HepG2 (cell line): ENCODE results near the gene ERC1. TPM values are rescaled to one million over a fixed set of nuclear protein-coding genes. Genes with fewer than 3 reads are reported as not detected.

Source experiments
- ATAC-seq: fragments of 200-7000 bp; cut with Tn5 transposase; 3 replicates; pipeline ENCODE4 v1.9.1; 2020; ENCODE audit warnings: mild to moderate bottlenecking, moderate library complexity
- BruUV-seq: library from RNA; stranded (reverse); fragments of 400-500 nt; replicated peaks from 2 replicates; lab custom pipeline; 2021; lab: Mats Ljungman, UMichigan
- CTCF ChIA-PET: fragments of 300-600 bp; formaldehyde crosslinking; extraction: SDS; loops from one replicate; lab custom pipeline; 2021; ENCODE audit warnings: low total read pairs, inconsistent platforms, low intra/inter-chr PET ratio; lab: Yijun Ruan, JAX
- POLR2A ChIA-PET: fragments of 350-600 bp; sonication (Branson Sonifier 250); formaldehyde crosslinking; loops from one replicate; lab custom pipeline; 2020; ENCODE audit warnings: antibody characterized with exemption, inconsistent platforms; lab: Yijun Ruan, JAX
- DNase-seq: peaks from one replicate; pipeline ENCODE4 v3.0.0-alpha.2; 2015; ENCODE audit warnings: low spot score
- FAIRE-seq: peaks from 3 replicates; lab custom pipeline; 2011; peaks lifted over from hg19 to GRCh38; lab: Jason Lieb, UNC
- H2AFZ ChIP-seq: one replicate; pipeline ENCODE4 v1.6.1; 2011; ENCODE audit warnings: low read length, inconsistent platforms
- H3K27ac ChIP-seq: fragments of 300-600 bp; 3 replicates; pipeline ENCODE4 v1.8.0; 2011; ENCODE audit warnings: mixed run types, mild to moderate bottlenecking, mixed read lengths, low read length, inconsistent platforms; ENCODE audit not compliant: insufficient read depth; ENCODE audit errors: extremely low read length
- H3K27me3 ChIP-seq, 2 experiments: fragments of 200-600 bp in 1 of 2; 2 replicates in 1 of 2; 3 replicates in 1 of 2; pipeline versions ENCODE4 v1.6.0 to v1.8.0; 2011; ENCODE audit warnings: low read length in 2 of 2, mild to moderate bottlenecking in 2 of 2, moderate library complexity in 2 of 2, inconsistent platforms in 1 of 2; ENCODE audit not compliant: insufficient read depth in 2 of 2, control insufficient read depth in 1 of 2
- H3K36me3 ChIP-seq, 2 experiments: fragments of 200-600 bp in 1 of 2; replicated peaks in 1 of 2; 2 replicates in 1 of 2; 3 replicates in 1 of 2; pipeline versions ENCODE4 v1.5.1 to v1.8.0; 2011; ENCODE audit warnings: low read length in 2 of 2, inconsistent platforms in 1 of 2; ENCODE audit not compliant: insufficient read depth in 2 of 2, control insufficient read depth in 1 of 2
- H3K4me1 ChIP-seq: 2 replicates; pipeline ENCODE4 v1.5.1; 2012; ENCODE audit warnings: low read length, inconsistent platforms; ENCODE audit not compliant: insufficient read depth
- H3K4me2 ChIP-seq: 2 replicates; pipeline ENCODE4 v1.6.0; 2011; ENCODE audit warnings: low read depth, low read length, inconsistent platforms
- H3K4me3 ChIP-seq, 3 experiments: fragments of 200-600 bp in 1 of 3; sonication (generic), shearing (Covaris generic) in 1 of 3; replicated peaks in 1 of 3; 2 replicates each; pipeline ENCODE4 v1.5.1; 2011 to 2016; ENCODE audit warnings: low read length in 3 of 3, inconsistent platforms in 2 of 3, low read depth in 2 of 3, mild to moderate bottlenecking in 2 of 3, control low read depth in 1 of 3, mixed read lengths in 1 of 3; ENCODE audit not compliant: insufficient read depth in 1 of 3
- H3K79me2 ChIP-seq: one replicate; pipeline ENCODE4 v1.6.1; 2011; ENCODE audit warnings: low read length, inconsistent platforms; ENCODE audit not compliant: insufficient read depth
- H3K9ac ChIP-seq: 2 replicates; pipeline ENCODE4 v1.6.0; 2011; ENCODE audit warnings: mild to moderate bottlenecking, low read depth, low read length, inconsistent platforms; ENCODE audit not compliant: insufficient read depth
- H3K9me3 ChIP-seq: 2 replicates; pipeline ENCODE4 v1.5.1; 2012; ENCODE audit warnings: mild to moderate bottlenecking, low read length
- H4K20me1 ChIP-seq: 2 replicates; pipeline ENCODE4 v1.6.0; 2011; ENCODE audit warnings: inconsistent platforms, mild to moderate bottlenecking, low read length, moderate library complexity; ENCODE audit not compliant: insufficient read depth
- GLI4 ChIP-seq: sonication (generic); formaldehyde crosslinking; IDR thresholded peaks from 2 replicates; pipeline ENCODE4 v1.5.1; 2020; ENCODE audit warnings: missing genetic modification reagents, mild to moderate bottlenecking, moderate library complexity, borderline replicate concordance
- HNRNPH1 ChIP-seq: fragments of 200-400 bp; formaldehyde crosslinking; optimal IDR thresholded peaks from 2 replicates; pipeline ENCODE3; 2017; ENCODE audit warnings: mild to moderate bottlenecking, low read depth, low read length
- ZNF224 ChIP-seq: sonication (generic); formaldehyde crosslinking; IDR thresholded peaks from 2 replicates; pipeline ENCODE4 v1.5.0; 2020; ENCODE audit warnings: mild to moderate bottlenecking, missing genetic modification reagents
- ZNF251 ChIP-seq: sonication (generic); formaldehyde crosslinking; IDR thresholded peaks from 2 replicates; pipeline ENCODE4 v1.9.0; 2021; ENCODE audit warnings: mild to moderate bottlenecking, missing genetic modification reagents
- ZNF264 ChIP-seq: sonication (generic); formaldehyde crosslinking; IDR thresholded peaks from 2 replicates; pipeline ENCODE4 v1.4.0; 2020; ENCODE audit warnings: missing genetic modification reagents
- ZNF34 ChIP-seq: sonication (generic); formaldehyde crosslinking; IDR thresholded peaks from 2 replicates; pipeline ENCODE4 v1.4.0; 2020; ENCODE audit warnings: mild to moderate bottlenecking, missing genetic modification reagents, borderline replicate concordance
- ZNF556 ChIP-seq: sonication (generic); formaldehyde crosslinking; IDR thresholded peaks from 2 replicates; pipeline ENCODE4 v1.4.0; 2020; ENCODE audit warnings: mild to moderate bottlenecking, missing genetic modification reagents, borderline replicate concordance
- ZNF737 ChIP-seq: sonication (generic); formaldehyde crosslinking; IDR thresholded peaks from 2 replicates; pipeline ENCODE4 v1.5.0; 2020; ENCODE audit warnings: missing genetic modification reagents, mild to moderate bottlenecking, borderline replicate concordance
- WGBS: methylation state at CpG from one replicate; pipeline ENCODE4 v1.1.6; 2017; ENCODE audit warnings: low lambda C conversion rate; 5-methylcytosine and 5-hydroxymethylcytosine counted together
- in situ Hi-C: cut with HindIII; loops from 2 replicates; pipeline ENCODE4 v1.10.0; 2017; ENCODE audit warnings: low pct_unique_long_range_greater_than_20kb; ENCODE audit not compliant: extremely low pct_ligation_motif_present
- intact Hi-C: fragments of 100-400 bp; cut with micrococcal nuclease; formaldehyde crosslinking; loops from one replicate; pipeline ENCODE4 v1.10.0; 2022; ENCODE audit not compliant: unreplicated experiment
- polyA plus RNA-seq, 8 experiments: library from polyadenylated mRNA; depleted of rRNA in 3 of 8; stranded (reverse) in 7 of 8; unstranded in 1 of 8; fragments of >200 nt; fragmentation: Illumina TruSeq in 4 of 8; extraction: Trizol in 4 of 8; gene quantifications; 2 replicates each; pipeline versions ENCODE4 v1.2.1 to v1.2.3, GENCODE V29; 2011 to 2016; ENCODE audit warnings: low read depth in 4 of 8, missing spikeins in 1 of 8, mixed read lengths in 1 of 8; ENCODE audit not compliant: insufficient read depth in 1 of 8
- total RNA-seq, 5 experiments: library from RNA; depleted of rRNA; stranded (reverse); fragments of >200 nt; fragmentation: Illumina TruSeq; extraction: Trizol; gene quantifications; 2 replicates each; pipeline ENCODE4 v1.2.3, GENCODE V29; 2016; ENCODE audit warnings: low read depth in 1 of 5
- TF ChIP-seq, protein P1 (sequence below): sonication (generic); formaldehyde crosslinking; IDR thresholded peaks from 2 replicates; pipeline ENCODE4 v1.4.0; 2020; ENCODE audit warnings: mild to moderate bottlenecking, missing genetic modification reagents, borderline replicate concordance
- TF ChIP-seq, protein P2 (sequence below): sonication (generic); formaldehyde crosslinking; IDR thresholded peaks from 2 replicates; pipeline ENCODE4 v1.4.0; 2020; ENCODE audit warnings: missing genetic modification reagents, borderline replicate concordance

The ERC1 gene
- total and polyA plus RNA-seq, 2 of the 13 experiments (the other 11 are each of a cell fraction or from before 2014, with no cell fraction given), result 6.1 to 12.4 TPM

DNA sequence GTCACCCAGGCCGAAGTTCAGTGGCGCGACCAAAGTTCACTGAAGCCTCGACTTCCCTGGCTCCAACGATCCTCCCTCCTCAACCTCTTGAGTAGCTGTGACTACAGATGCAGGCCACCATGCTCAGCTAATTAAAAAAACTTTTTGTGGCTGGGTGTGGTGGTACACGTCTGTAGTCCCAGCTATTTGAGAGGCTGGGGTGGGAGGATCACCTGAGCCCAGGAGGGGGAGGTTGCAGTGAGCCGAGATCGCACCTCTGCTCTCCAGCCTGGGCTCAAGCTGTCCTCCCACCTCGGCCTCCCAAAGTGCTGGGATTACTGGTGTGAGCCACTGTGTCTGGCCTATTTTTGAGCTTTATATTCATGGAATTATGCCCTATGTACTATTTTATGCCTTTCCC is 23.4 kb upstream of the ERC1 start:
- Histone ChIP-seq H3K9ac (no peak overlapping the region), H3K9me3 (no peaks in the 10 kb centered on the region), H3K79me2 (no peaks in the 10 kb centered on the region), H3K27ac (no peak overlapping the region), H3K4me2 (no peak overlapping the region), H4K20me1 (no peaks in the 10 kb centered on the region), H3K4me3 (no peak overlapping the region), H3K4me1 (no peaks in the 10 kb centered on the region), H3K36me3 (no peaks in the 10 kb centered on the region), H2AFZ (no peak overlapping the region), H3K27me3 (no peaks in the 10 kb centered on the region)
- no peak for DNase-seq
- ChIA-PET POLR2A (no interaction called here), CTCF (no interaction called here)
- FAIRE-seq, result no peak
- in situ Hi-C loops (no loop called here), intact Hi-C loops (no loop called here)
- TF ChIP-seq ZNF251 (CRISPR knock-in tag), result no peak
- TF ChIP-seq HNRNPH1, result no peak
- TF ChIP-seq, protein P1, sequence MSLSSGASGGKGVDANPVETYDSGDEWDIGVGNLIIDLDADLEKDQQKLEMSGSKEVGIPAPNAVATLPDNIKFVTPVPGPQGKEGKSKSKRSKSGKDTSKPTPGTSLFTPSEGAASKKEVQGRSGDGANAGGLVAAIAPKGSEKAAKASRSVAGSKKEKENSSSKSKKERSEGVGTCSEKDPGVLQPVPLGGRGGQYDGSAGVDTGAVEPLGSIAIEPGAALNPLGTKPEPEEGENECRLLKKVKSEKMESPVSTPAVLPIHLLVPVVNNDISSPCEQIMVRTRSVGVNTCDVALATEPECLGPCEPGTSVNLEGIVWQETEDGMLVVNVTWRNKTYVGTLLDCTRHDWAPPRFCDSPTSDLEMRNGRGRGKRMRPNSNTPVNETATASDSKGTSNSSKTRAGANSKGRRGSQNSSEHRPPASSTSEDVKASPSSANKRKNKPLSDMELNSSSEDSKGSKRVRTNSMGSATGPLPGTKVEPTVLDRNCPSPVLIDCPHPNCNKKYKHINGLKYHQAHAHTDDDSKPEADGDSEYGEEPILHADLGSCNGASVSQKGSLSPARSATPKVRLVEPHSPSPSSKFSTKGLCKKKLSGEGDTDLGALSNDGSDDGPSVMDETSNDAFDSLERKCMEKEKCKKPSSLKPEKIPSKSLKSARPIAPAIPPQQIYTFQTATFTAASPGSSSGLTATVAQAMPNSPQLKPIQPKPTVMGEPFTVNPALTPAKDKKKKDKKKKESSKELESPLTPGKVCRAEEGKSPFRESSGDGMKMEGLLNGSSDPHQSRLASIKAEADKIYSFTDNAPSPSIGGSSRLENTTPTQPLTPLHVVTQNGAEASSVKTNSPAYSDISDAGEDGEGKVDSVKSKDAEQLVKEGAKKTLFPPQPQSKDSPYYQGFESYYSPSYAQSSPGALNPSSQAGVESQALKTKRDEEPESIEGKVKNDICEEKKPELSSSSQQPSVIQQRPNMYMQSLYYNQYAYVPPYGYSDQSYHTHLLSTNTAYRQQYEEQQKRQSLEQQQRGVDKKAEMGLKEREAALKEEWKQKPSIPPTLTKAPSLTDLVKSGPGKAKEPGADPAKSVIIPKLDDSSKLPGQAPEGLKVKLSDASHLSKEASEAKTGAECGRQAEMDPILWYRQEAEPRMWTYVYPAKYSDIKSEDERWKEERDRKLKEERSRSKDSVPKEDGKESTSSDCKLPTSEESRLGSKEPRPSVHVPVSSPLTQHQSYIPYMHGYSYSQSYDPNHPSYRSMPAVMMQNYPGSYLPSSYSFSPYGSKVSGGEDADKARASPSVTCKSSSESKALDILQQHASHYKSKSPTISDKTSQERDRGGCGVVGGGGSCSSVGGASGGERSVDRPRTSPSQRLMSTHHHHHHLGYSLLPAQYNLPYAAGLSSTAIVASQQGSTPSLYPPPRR (CRISPR knock-in tag), result no peak
- TF ChIP-seq GLI4 (CRISPR knock-in tag), result no peak
- TF ChIP-seq, protein P2, sequence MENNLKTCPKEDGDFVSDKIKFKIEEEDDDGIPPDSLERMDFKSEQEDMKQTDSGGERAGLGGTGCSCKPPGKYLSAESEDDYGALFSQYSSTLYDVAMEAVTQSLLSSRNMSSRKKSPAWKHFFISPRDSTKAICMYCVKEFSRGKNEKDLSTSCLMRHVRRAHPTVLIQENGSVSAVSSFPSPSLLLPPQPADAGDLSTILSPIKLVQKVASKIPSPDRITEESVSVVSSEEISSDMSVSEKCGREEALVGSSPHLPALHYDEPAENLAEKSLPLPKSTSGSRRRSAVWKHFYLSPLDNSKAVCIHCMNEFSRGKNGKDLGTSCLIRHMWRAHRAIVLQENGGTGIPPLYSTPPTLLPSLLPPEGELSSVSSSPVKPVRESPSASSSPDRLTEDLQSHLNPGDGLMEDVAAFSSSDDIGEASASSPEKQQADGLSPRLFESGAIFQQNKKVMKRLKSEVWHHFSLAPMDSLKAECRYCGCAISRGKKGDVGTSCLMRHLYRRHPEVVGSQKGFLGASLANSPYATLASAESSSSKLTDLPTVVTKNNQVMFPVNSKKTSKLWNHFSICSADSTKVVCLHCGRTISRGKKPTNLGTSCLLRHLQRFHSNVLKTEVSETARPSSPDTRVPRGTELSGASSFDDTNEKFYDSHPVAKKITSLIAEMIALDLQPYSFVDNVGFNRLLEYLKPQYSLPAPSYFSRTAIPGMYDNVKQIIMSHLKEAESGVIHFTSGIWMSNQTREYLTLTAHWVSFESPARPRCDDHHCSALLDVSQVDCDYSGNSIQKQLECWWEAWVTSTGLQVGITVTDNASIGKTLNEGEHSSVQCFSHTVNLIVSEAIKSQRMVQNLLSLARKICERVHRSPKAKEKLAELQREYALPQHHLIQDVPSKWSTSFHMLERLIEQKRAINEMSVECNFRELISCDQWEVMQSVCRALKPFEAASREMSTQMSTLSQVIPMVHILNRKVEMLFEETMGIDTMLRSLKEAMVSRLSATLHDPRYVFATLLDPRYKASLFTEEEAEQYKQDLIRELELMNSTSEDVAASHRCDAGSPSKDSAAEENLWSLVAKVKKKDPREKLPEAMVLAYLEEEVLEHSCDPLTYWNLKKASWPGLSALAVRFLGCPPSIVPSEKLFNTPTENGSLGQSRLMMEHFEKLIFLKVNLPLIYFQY, result no peak
- TF ChIP-seq ZNF737 (CRISPR knock-in tag), result no peak
- TF ChIP-seq ZNF264, result no peak
- TF ChIP-seq ZNF224 (CRISPR knock-in tag), result no peak
- TF ChIP-seq ZNF34 (CRISPR knock-in tag), result no peak
- TF ChIP-seq ZNF556 (CRISPR knock-in tag), result no peak
- 76% methylated on average over 9 of the region's 9 CpGs for WGBS
- no TSS peak for BruUV-seq
- ATAC-seq, result no peak
